Colon (tissue), 2 donors: ENCODE results near the gene SNHG17.
"Not testable (repeated sequence)": the region's sequence is repeated elsewhere in the genome, so short reads cannot be mapped to it uniquely, and the experiment has no call there.

Source experiments
- FAIRE-seq: peaks from 2 replicates; lab custom pipeline; 2012; peaks lifted over from hg19 to GRCh38; lab: Jason Lieb, UNC
- donor health status: control.
- donor health status: control.

SNHG17 gene

DNA sequence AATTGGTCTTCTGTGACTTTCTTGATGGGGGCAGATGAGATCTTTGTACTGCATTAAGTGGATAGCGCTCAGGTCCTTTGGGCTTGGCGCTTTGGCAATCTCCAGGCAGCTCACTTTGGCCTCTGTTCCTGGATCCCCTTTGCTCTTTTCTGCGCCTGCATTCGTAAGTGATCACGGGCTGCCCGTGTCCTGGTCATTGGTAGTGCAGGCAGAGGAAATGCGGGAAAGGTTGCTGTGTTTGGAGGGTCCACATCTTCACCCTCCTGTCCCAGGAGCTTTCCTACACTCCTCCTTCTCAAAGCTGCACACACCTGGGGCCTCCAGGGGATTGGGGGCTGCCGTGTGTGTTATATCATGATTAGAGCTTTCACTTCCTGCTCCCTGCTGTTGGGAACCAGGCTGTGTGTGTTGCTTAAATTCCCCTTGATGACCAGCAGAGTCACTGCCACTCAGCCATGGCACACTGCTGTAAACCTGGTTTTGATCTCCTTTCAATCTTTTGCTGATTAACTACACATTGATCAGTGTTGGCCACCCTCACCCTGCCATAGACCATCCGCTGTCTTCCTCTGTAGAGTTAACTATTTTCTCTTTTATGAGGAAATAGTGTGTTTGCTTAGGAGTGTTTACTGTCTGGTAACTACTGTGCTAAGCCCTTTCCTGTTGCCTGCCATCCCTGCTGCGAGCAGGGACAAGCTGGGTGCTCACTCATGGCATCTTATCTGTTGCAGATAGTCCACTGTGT lies 13.0 kb upstream of the SNHG17 start:
- no peak for FAIRE-seq

DNA sequence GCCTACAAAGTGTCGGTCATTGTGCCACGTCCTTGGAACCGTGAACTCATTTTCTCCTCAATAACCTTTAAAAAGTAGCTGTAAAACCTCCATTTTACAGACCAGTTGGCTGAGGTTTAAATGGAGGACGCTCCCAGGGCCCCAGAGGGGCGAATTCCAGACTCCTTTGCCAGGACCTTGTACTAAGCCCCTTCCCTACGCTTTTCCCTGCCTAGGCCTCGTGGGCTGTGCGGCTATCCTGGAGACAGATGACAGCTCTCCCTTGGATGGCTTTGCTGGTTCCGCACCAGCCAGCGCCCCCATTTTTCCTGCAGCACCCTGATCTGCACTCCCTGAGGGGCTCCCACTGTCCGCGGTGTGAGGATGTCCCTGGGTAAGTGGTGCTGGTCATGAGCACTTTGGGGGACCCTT lies 12.1 kb upstream of the SNHG17 start:
- FAIRE-seq: no peak

DNA sequence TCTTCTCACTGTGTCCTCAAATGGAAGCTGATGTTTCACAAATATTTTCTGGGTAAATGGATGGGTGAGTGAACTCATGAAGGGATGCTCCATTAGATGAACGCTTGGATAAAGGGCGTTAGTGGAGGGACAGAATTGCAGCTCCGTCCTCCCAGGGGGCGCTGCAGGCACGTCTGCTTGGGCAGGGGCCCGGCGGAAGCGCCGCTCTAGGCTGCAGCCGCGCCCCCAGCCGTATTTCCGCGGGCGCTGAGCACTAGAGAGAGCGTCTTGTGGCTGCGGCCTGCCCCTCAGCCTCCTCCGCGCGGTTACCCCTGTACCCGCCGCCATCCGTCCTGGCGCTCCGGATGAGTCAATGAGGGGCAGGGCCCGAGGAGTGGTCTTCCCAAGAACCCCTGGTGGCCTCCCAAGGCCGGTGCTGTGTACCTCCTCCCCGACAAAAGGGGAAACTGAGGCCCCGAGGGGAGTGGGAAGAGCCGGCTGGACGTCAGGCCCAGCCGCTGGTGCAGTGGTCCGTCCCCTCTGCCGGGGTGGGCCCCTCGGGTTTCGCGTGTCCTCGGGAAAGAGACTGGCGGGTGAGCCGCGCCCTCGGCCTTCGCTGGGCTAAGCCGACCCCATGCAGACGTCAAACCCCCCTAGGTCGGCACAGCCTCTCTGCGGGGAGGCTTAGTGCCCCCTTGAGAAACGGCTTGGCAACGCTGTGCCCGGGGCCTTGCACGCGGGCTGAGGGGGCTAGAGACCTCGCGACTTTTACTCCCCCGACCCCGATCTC lies 11.5 kb upstream of the SNHG17 start:
- FAIRE-seq: no peak

DNA sequence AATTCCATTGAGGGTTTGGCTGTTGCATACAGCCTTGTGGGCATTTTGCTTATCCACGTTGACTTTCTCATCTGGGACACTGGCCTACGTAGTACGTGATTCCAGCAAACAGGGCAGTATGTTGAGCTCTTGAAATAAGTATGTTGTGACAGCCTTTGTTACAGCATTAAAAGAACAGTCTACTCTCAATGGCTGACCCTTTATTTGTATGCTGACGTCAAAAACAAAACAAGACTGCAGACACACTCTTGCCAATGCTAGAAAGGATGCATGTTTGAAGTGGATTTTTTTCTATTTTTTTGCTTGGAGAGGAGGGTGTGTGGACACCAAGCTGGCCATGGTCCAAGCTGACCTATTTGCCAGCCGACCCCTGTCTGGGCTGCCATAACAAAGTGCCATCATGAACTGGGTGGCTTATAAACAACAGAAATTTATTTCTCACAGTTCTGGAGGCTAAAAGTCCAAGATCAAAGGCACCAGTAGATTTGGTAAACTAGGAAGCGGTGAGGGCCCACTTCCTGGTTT lies 10.8 kb upstream of the SNHG17 start:
- no peak for FAIRE-seq

DNA sequence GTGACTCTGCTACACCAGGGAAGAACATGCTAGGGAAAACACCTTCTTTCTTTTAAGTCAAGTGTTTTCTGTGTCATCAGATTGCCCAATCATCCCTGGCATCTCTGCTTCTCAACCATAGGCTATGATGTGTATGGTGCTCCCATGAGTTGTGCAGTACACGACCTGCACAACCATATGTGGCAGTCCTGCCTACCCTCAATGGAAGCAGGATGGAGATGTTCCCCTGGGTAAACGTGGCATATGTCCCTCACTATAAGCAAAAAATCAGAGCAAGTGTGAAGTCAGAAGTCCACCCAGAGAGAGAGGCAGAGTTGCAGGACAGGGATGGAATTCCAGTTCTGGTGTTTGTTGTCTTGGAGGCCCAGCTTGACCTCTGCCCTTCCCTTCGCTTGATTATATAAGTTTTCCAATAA lies 10.3 kb upstream of the SNHG17 start:
- FAIRE-seq: no peak

DNA sequence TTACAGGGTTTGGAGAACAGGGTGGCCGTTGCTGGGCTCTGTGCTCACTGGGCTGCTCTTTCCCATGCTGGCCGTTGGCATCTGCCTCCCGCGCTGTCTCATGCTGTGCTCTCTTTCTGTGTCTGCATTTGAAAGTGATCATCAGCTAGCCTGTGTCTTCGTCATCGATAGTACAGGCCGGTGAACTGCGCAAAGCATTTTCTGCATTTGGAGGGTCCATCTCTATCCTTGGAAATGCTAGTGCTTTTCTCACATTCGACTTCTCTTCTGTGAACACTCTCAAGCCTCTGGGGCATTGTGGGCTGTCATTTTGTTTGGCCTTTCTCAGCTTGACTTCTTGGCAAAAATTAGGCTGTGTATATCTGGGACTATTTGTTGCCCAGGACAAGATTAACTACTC lies 6.8 kb upstream of the SNHG17 start:
- no peak for FAIRE-seq

DNA sequence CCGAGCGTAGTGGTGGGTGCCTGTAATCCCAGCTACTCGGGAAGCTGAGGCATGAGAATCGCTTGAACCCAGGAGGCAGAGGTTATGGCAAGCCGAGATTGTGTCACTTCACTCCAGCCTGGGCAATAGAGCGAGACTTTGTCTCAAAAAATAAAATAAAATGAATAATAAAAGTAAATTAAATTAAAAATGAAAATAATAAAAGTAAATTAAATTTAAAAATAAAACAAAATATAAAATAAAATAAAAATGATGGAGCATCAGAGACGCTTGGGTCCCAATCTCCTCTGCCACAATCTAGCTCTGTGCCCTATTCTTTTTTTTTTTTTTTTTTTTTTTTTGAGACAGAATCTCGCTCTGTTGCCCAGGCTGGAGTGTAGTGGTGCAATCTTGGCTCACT lies 6.0 kb upstream of the SNHG17 start:
- not testable (repeated sequence) for FAIRE-seq

DNA sequence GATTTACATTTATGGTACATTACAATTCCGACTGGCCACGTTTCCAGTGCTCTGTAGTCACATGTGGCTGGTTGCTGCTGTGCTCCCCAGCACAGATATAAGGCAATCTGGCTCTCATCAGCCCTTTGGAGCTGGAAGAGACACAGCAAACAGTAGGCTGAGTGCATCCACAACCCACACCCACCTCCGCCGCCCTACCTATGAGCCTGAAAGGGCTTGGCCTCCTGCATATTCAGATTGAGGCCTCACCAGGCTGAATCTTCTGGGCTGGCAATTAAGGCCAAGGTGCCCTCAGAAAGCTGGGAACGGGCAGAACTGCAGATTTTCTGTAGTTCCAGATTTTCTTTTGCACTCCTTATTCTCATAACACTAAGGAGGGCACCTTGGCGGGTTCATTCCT lies 2.7 kb upstream of the SNHG17 start:
- FAIRE-seq: no peak

DNA sequence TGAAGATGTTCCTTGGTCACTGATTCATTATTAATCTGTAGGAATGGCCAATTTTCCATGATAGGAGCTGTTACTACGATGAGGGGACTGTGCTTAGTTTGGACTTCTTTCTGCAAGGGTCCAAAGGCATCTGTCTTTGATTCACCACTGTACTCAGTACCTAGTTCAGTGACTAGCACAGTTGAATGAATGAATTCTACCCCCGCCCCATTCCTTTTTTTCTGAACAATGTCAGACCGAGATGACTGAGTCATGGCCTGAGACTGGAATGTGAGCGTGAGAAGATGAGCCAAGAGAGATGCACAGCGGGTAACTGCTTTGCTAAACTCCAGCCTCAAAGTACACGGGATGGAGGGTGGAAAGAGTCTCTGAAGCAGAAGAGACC lies 419 bp upstream of the SNHG17 start:
- no peak for FAIRE-seq

DNA sequence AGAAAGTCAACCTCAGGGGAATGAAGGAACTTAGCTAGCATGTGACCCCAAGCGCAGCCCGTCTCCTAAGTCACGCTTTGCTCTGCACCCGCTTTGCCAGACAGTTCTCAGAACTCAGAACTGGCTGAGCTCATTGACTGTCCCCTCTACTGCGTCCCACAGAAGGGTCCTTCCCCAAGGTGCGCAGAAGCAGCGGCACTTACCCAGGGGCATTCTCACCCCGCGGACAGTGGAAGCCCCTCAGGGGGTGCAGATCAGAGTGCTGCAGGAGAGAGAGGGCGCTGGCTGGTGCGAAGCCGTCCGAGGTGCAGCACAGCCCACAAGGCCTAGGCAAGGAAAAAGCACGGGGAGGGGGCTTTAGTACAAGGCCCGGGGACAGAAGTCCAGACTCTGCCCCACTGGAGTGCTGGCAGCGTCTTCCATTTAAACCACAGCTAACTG lies 807 bp downstream of the SNHG17 start:
- FAIRE-seq: no peak

DNA sequence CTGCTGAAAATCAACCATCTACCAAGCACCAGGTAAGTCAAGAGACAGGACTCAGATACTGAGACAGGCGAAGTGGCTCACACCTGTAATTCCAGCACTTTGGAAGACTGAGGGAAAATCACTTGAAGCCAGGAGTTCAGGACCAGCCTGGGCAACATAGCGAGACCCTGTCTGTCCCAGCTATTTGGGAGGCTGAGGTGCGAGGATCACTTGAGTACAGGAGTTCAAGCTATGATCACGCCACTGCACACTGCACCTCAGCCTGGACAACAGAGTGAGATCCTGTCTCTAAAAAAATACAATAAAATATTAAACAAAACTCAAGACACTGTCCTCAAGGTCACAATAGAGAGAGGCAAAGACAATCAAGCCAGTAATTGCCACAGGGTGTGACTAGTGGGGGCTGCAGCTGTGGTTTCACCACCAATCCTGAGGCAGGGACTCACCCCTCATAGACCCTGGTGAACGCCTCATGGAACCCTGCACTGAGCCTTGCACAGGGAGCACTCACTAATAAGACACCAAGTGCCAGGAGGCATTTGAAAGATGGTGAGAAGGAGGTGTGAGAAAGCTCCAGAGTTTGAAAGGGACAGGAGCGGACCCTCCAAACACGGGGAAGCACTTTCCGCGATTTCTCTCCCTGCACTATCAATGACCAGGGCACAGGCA lies 1.7 kb downstream of the SNHG17 start:
- no peak for FAIRE-seq

DNA sequence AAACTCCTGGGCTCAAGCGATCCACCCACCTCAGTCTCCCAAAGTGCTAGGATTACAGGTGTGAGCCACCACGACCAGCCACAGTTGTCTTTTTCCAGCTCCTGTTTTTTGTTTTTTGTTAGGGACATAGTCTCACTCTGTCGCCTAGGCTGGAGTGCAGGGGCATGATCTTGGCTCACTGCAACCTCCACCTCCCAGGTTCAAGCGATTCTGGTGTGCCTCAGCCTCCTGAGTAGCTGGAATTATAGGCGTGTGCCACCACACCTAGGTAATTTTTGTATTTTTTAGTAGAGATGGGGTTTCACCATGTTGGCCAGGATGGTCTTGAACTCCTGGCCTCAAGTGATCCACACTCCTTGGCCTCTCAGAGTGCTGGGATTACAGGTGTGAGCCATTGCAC lies 2.3 kb downstream of the SNHG17 start:
- not testable (repeated sequence) for FAIRE-seq

DNA sequence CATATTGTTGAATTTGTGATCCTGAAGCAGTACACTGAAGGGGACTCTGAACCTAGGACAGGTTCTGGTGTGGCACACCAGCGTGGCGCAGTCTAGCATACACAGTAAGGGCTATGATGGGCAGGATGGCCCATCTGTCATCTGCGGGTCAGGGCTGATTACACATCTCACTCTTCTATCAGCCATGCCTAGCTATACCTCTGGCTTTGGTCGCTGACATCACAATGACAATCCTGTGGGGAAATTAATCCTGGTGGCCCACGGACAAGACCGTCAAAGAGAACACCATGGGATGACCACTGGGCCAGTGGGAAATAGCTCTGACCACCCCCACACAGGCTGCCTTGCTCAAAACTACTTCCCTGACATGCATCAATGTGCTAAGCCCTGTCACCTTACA lies 2.8 kb downstream of the SNHG17 start:
- FAIRE-seq: no peak

DNA sequence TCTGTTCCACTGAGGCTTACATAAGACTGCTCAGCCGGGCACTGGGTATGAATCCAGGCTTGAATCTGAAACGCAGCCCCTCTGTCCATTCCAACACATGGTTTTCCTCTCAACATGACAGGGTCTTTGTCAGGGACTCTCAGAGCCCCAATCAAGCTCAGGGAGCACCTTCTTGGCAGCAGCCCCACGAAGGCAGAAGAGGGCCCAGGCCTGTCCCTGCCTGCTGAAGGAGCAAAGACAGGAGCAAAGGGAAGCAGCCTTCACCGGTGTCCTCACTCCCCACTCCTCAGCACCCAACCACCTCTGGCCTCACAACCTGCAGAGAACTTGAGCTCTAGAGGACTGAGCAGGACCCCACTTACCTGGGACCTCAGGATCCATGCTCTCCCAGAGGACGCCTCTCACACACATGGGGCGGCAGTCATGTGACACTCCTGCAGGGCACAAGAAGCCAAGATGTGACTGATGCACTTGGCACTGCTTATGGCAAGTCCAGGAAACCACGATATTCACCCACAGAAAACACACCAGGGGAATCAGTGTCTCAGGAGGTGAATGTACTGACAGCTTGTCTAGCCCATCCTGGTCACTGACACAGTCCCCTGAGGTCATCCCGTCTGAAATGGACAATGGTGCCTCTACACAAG lies 4.3 kb downstream of the SNHG17 start:
- FAIRE-seq: no peak

DNA sequence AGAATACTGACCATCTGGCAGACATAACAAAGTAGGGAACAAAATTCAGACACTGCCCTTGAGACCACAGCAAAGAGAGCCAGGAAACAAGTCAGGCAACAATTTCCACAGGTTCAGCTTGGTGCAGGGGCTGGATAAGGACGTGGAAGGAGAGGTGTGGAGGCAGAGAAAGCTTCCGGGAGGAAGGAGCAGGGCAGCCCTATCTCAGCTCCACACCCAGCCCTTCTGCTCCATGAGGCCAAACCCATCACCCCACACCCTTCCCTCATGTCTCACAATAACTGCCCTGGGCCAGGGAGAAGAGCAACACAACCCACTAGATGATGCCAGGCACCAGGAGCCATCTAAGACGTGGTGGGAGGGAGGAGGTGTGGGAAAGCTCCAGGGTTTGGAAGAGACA lies 5.8 kb downstream of the SNHG17 start:
- no peak for FAIRE-seq

DNA sequence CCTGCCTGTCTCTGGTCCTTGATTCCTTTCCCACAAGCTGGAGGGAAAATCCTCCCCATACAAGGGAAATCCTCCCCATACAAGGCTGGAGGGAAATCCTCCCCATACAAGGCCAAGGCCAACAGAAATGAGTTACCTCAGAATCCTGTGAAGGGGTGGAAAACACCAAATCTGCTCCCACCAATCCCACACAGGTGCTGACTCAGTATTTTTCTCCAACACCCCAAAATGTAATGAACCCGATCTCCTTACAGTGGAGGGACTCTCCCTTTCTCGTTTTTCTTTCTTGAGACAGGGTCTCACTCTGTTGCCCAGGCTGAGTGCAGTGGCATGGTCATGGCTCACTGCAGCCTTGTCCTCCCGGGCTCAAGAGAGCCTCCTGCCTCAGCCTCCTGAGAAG lies 6.3 kb downstream of the SNHG17 start:
- FAIRE-seq: no peak

DNA sequence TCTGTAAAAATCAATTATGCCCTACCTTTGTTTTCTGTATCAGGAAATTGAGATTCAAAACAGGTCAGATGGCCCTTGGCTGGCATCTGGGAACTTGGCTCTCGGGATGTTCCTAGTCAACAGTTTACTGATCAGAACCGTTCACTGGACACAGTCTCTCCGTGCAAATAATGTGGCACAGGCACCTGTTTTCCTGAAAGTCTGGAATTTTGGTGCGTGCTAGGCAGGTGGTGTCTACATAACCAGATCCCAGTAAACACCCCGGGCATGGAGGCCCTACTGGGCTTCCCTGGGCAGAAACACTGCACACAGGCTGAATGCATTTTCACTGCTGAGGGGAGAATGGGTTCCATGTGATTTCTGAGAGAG lies 7.5 kb downstream of the SNHG17 start:
- FAIRE-seq: no peak

DNA sequence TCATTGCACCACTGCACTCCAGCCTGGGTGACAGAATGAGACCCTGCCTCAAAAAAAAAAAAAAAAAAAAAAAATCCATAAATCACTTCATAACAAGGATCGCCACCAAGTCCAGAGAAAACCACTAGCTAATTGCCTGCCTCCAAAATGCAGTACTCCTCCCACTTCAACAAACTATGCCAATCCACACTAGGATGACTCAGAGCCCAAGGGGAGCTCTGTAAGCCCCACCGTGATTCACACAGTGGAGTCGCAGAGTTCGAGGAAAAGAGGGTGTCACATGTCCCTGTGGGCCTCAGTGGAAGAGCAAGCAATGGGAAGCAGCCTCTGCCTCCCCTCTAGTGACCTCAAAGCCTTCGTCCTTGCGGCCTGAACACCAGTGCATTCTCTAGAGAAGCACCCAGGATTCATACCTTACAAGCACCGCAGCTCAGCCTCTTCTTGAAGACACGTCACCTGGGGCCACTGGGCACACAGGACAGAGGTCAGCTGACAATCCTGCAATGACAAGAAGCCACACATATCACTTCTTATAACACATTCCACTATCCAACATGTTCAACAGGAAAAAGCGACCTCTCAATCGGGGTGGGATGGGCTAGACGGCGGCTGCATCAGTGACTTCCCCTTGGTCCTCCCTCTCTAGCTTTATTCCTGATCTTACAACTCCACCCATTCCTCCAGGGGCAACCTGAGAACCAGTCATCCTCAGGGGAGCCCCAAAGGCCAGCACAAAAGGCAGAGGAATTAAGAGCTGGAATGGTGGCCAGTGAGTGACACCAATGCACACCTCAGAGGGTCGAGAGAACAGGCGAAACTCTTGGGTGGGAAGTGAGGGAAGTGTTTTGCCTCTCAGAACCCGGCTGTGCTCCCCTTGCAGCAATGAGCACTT lies 8.9 kb downstream of the SNHG17 start:
- FAIRE-seq: no peak

DNA sequence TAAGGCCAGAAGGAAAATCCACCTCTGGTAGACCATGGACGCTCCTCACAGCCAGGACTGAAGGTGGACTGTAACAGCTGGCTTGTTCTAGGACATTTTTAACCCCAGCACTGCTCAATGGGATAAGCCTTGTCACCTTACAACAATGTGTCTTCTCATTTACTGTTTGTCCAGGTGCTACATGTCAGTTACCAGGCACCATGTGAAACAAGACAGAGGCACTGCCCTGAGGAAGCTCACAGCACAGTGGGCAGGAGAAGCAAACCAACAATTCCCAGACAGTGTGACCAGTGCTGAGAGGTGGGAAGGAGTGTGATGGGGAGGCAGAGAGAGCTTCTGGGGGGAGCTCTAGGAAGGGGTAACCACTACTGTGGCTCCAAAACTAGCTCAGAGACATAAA lies 10.7 kb downstream of the SNHG17 start:
- no peak for FAIRE-seq

DNA sequence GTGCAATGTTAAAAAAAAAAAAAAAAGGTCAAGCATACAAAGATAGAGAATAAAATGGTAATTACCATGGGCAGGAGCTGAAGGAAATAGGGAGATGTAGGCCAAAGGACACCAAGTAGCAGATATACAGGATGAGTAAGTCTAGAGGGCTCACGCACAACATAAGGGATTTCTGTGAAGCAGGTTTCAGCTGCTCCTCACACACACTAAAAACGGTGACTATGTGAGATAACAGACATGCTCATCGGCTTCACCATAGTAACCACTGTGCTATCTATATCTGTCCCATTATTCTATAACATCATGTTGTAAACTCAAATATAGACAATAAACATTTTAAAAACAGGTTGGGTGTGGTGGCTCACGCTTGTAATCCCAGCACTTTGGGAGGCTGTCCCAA lies 11.6 kb downstream of the SNHG17 start:
- FAIRE-seq: no peak

DNA sequence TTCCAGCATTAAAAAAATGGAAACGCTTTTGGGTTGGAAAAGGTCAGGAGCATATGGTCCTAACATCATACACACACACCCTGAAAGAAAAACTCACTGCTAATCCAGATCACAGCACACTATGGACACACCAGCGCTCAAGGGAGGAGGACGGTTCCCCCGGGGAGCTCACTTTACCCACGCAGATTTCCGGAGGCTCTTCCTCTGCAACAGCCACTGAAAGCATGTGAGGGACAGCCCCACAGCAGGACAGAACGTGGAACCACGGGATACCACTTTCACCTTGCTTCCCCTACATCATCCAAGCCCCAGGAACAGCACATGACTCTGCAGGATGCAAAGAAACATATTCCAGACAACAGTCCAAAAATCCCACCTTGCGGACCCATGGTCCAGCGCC lies 13.2 kb downstream of the SNHG17 start:
- FAIRE-seq: no peak
